Fibroblast of the aortic adventitia (primary cell): ENCODE results near the gene AK2. TPM values are rescaled to one million over a fixed set of nuclear protein-coding genes. Genes with fewer than 3 reads are reported as not detected.
A peak's percentile ranks its signal among the peaks of the same experiment; 100 is the strongest.

Experiments used
- DNase-seq: peaks from one replicate; pipeline ENCODE4 v3.0.0-alpha.2; 2010; ENCODE audit warnings: low read depth
- H3K4me3 ChIP-seq: 2 replicates; pipeline ENCODE4 v1.5.1; 2011; ENCODE audit warnings: low read depth, mild to moderate bottlenecking, control low read depth, low read length, moderate library complexity
- total RNA-seq: library from RNA; depleted of rRNA; stranded (reverse); fragments of >200 nt; gene quantifications from 2 replicates; pipeline ENCODE4 v1.2.3, GENCODE V29; 2012; ENCODE audit warnings: low replicate concordance
- TF ChIP-seq, protein P1 (sequence below): IDR thresholded peaks from 2 replicates; pipeline ENCODE4 v1.5.1; 2011; ENCODE audit warnings: mild to moderate bottlenecking, low read length, control low read depth, inconsistent platforms; ENCODE audit not compliant: insufficient read depth

Gene AK2
- total RNA-seq, 1 donor = 155 TPM

DNA sequence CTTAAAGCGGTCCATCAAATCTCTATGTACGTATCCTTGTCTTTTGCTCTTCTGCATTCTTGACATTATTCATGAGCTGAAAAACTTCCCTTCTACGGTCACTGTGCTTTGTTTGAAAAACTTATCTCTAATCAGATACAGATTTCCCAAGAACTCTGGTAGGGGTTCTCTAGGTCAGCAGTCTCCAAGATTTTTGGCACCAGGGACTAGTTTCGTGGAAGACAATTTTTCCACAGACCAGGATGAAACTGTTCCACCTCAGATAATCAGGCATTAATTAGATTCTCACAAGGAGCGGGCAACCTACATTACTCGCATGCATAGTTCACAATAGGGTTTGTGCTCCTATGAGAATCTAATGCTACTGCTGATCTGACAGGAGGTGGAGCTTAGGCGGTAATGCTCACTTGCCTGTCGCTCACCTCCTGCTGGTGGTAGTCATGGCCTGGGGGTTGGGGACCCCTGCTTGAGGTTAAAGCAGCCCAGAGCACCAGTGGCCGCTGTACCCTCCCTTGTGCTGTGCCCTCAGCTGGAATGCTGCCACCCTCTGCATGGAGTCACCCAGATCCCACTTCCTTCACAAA, 30.8 kb downstream of the AK2 start:
- peak; percentile 52 for DNase-seq
- H3K4me3 ChIP-seq = no peak overlapping the region
- TF ChIP-seq, protein P1, sequence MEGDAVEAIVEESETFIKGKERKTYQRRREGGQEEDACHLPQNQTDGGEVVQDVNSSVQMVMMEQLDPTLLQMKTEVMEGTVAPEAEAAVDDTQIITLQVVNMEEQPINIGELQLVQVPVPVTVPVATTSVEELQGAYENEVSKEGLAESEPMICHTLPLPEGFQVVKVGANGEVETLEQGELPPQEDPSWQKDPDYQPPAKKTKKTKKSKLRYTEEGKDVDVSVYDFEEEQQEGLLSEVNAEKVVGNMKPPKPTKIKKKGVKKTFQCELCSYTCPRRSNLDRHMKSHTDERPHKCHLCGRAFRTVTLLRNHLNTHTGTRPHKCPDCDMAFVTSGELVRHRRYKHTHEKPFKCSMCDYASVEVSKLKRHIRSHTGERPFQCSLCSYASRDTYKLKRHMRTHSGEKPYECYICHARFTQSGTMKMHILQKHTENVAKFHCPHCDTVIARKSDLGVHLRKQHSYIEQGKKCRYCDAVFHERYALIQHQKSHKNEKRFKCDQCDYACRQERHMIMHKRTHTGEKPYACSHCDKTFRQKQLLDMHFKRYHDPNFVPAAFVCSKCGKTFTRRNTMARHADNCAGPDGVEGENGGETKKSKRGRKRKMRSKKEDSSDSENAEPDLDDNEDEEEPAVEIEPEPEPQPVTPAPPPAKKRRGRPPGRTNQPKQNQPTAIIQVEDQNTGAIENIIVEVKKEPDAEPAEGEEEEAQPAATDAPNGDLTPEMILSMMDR = no peak

DNA sequence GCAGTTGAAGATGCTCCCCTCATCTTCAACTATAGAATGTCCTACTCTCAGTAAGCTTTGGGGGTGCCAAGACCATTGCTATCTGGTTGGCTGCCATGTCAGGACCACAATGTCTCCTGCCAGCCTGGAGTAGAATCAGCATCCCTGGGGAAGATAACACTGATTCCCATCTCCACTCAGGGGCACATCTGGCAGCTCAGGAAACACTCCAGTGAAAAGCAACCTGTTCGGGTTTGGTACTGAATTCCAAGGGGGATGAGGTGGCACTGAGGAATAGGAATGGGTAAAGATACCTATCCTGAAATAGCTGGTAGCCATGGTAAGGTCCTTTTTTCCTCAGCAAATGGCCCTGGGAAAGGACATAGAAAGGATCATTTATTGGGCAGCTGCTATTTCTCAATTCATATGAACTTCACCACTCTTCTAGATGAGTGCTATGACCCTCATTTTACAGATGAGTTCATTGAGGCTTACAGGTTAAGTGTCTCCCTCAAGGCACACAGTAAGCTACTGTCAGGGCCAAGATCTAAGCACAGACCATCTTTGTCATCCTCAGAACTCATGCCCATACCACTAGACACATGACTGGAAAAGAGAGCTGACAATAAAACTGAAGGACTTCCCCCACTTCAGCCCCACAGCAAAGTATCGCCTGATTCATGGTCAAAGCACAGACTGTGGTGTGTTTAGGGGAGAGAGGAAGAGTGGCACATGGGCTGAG, 31.4 kb downstream of the AK2 start:
- no peak overlapping the region for H3K4me3 ChIP-seq
- TF ChIP-seq, protein P1 = no peak
- no peak for DNase-seq

DNA sequence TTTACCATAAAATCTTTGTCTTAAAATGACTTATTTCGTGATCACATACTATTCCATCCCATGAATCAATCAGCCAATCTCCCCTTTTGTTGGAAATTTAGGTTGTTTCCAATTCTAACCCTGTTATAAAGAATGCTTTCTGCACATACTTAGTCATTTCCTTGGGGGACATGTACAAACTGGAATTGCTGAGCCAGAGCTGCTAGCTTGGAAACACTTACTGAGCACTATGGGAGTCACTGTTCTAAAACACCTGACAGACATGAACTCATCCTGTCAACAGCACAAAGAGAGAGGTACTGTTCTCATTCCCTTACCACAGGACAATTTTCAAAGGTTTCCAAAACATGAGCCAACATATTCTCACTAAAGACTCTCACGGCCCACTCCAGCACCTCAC, 32.1 kb downstream of the AK2 start:
- H3K4me3 ChIP-seq = no peak overlapping the region
- TF ChIP-seq, protein P1 = no peak
- peak; percentile 37 for DNase-seq

DNA sequence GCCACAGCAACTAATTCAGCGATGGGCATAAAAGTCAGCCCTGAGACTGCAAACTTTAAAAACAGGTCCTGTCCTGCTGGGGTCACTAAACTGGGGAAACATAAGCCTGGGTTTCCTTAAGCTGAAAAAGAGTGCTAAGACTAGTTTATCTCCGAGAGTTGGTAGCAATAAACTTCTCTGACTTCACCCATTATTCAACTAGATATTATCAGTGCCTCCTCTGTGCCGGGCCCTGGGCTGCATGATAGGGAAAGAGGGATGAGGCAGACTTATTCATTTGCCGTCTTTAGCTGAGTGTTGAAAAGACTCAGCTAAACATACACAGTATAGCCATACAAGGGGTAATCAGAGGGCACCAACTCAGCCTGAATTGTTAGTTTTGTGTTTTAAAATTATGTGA, 33.0 kb downstream of the AK2 start:
- TF ChIP-seq, protein P1 = no peak
- H3K4me3 ChIP-seq = no peak overlapping the region
- DNase-seq = no peak

DNA sequence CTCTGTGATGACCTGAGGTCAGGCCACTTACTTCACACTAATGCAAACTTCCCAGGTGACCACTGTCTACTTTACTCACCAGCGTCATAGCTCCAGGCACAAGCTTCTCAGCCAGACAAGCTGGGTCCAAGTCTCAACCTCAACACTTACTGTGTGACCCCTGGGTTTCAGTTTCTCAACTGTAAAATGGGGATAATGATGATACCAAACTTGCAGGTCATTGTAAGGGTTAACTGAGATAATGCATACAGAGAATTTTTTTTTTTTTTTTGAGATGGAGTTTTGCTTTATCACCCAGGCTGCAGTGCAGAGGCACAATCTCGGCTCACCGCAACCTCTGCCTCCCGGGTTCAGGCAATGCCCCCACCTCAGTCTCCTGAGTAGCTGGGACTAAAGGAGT, 34.7 kb downstream of the AK2 start:
- TF ChIP-seq, protein P1 = no peak
- no peak for DNase-seq

DNA sequence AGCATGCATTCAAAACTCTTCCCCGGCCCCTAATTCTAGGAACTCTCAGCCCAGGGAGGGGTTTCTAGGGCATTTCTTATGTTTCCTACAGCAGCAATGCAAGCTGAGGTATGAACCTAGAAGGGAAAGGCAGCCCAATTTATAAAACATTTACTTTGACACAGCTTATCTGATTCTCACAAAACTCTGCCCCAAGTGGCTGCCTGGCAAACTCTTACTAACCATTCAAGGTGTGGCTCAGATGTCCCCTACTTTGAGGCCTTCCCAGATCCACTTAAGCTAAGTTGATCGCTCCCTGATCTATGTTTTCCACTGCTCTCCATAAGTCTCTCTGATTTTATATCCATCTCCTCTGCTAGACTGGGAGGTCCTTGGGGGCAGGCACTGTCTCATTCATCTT, 35.4 kb downstream of the AK2 start:
- no peak overlapping the region for H3K4me3 ChIP-seq
- DNase-seq = no peak
- TF ChIP-seq, protein P1 = peak; percentile 23

More for the DNA sequence above, 34.7 kb downstream of the AK2 start:
- H3K4me3 ChIP-seq = no peak overlapping the region
